BE2C (cell line): ENCODE measurements around the gene TMEM54.
A peak's percentile ranks its signal among the peaks of the same experiment; 100 is the strongest.

Experiments
- DNase-seq: peaks from one replicate; pipeline ENCODE4 v3.0.0-alpha.2; 2020
- H3K27me3 ChIP-seq: fragments of 250-450 bp; sonication (Bioruptor Pico); 2 replicates; pipeline ENCODE4 v1.5.1; 2020; ENCODE audit warnings: mild to moderate bottlenecking
- H3K36me3 ChIP-seq: fragments of 250-450 bp; sonication (Bioruptor Pico); 2 replicates; pipeline ENCODE4 v1.5.1; 2020; ENCODE audit warnings: mild to moderate bottlenecking
- H3K4me1 ChIP-seq: fragments of 250-450 bp; sonication (Bioruptor Pico); 2 replicates; pipeline ENCODE4 v1.5.1; 2020
- H3K4me3 ChIP-seq: 2 replicates; pipeline ENCODE4 v1.5.1; 2011; ENCODE audit warnings: low read depth, low read length
- H3K9me3 ChIP-seq: fragments of 250-450 bp; sonication (Bioruptor Pico); 2 replicates; pipeline ENCODE4 v1.5.1; 2020
- CTCF ChIP-seq: IDR thresholded peaks from 2 replicates; pipeline ENCODE4 v1.5.1; 2012; ENCODE audit warnings: mild to moderate bottlenecking, low read depth, low read length

Gene TMEM54

GRCh38 chr1:32883338-32884031 lies 17.7 kb downstream of the TMEM54 start:
- Histone ChIP-seq H3K36me3 (no peaks in the 10 kb centered on the region), H3K4me3 (no peak overlapping the region), H3K9me3 (no peaks in the 10 kb centered on the region), H3K27me3 (peaks cover 9% of the 10 kb centered on the region), H3K4me1 (no peaks in the 10 kb centered on the region)
- TF ChIP-seq CTCF: no peak
- no peak for DNase-seq

DNA sequence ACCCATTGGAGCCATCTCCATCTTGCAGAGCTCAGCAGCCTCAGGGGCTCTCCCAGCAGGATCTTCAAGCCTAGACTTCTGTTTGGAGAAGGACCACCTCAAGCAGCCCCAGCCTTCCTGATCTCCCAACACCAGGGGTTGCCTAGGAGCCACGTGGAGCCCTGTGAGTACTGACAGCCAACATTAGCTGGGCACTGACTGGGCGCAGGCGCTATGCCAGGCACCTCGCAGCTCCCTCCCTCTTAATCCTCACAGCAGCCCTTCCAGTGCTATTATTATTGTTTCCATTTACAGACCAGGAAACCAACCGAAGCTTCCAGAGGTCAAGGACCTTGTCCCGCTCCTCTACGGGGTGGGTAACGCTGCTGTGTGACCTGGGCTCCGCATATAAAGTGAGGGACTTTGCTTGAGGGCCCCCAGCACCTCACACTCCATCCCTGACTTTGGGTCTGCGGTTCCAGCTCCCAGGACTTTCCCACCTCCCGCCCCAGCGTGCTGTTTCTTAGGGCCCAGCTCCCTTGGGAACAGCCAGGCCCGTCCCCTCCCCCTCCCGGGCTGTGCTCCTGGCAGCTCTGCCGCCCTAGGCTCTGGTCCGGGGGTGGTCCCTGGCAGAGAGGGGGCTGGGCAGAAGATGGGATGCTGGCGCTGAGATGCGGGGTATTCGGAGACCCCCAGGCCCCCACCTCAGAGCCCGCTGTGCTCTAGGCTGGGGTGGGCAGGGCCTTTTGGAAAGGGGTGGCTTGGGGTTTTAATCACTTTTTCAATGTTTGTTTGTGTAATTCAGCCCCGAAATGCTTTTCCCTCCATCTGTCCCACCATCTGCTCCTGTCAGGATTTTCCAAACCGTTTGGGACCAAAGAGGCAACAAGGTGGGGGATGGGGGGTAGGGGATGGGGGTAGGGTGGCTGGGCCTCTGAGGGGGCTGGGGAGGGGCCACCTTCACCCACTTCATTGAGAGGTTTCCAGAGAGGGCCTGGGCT lies 19.0 kb downstream of the TMEM54 start:
- DNase-seq: peak; percentile 47
- TF ChIP-seq CTCF: no peak

DNA sequence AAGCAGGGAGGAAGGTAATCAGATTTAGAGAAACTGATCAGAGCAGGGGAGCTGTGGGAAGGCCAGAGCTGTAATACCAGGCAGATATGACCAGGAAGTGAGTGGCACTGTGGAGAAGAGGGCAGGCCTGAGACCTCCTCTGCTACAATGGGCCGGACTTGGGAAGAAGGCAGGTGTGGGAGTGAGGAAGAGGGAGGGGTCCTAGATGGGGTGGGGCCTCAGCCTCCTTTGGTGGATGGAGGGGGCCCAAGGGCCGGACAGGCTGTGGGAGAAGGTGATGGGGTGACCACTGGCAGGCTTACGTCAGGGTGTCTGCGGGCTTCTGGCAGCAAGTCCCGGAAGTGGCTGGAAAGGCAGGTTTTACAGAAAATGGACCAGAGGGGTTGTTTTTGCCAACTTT lies 19.9 kb downstream of the TMEM54 start:
- no peaks in the 10 kb centered on the region for H3K9me3 ChIP-seq
- H3K4me1 ChIP-seq: no peaks in the 10 kb centered on the region
- TF ChIP-seq CTCF: no peak
- H3K36me3 ChIP-seq: no peaks in the 10 kb centered on the region
- no peaks in the 10 kb centered on the region for H3K27me3 ChIP-seq
- no peak for DNase-seq
- no peak overlapping the region for H3K4me3 ChIP-seq

More for the DNA sequence above, 19.0 kb downstream of the TMEM54 start:
- Histone ChIP-seq H3K27me3 (peaks cover 7% of the 10 kb centered on the region), H3K36me3 (no peaks in the 10 kb centered on the region), H3K9me3 (no peaks in the 10 kb centered on the region), H3K4me1 (no peaks in the 10 kb centered on the region), H3K4me3 (no peak overlapping the region)

- no peak for DNase-seq
- no peaks in the 10 kb centered on the region for H3K36me3 ChIP-seq
- no peak for TF ChIP-seq CTCF
- H3K9me3 ChIP-seq: no peaks in the 10 kb centered on the region
- no peaks in the 10 kb centered on the region for H3K4me1 ChIP-seq
- no peak overlapping the region for H3K4me3 ChIP-seq
- H3K27me3 ChIP-seq: no peaks in the 10 kb centered on the region
Observed at GRCh38 chr1:32878637-32879041, 22.6 kb downstream of the TMEM54 start.

GRCh38 chr1:32878183-32878582 lies 23.0 kb downstream of the TMEM54 start:
- TF ChIP-seq CTCF: no peak
- no peaks in the 10 kb centered on the region for H3K9me3 ChIP-seq
- no peaks in the 10 kb centered on the region for H3K27me3 ChIP-seq
- no peak for DNase-seq
- no peaks in the 10 kb centered on the region for H3K4me1 ChIP-seq
- no peak overlapping the region for H3K4me3 ChIP-seq
- no peaks in the 10 kb centered on the region for H3K36me3 ChIP-seq
